GM12878 (cell line): Measurements from ENCODE around the gene BNIPL. TPM values are rescaled to one million over a fixed set of nuclear protein-coding genes. Genes with fewer than 3 reads are reported as not detected.
A peak's percentile ranks its signal among the peaks of the same experiment; 100 is the strongest.

Experiments used
- BACH1 ChIP-seq: fragments of 450-650 bp; IDR thresholded peaks from 2 replicates; pipeline ENCODE4 v1.6.1; 2017; ENCODE audit warnings: mild to moderate bottlenecking, borderline replicate concordance
- CHD4 ChIP-seq: fragments of 200-600 bp; sonication (generic); IDR thresholded peaks from 2 replicates; pipeline ENCODE4 v1.6.1; 2016; ENCODE audit warnings: mild to moderate bottlenecking
- HDAC2 ChIP-seq: fragments of 200-600 bp; sonication (generic); IDR thresholded peaks from 2 replicates; pipeline ENCODE4 v1.6.1; 2017
- IRF4 ChIP-seq: IDR thresholded peaks from 2 replicates; pipeline ENCODE4 v1.6.1; 2011; ENCODE audit warnings: low read depth, low read length
- POU2F2 ChIP-seq: IDR thresholded peaks from 3 replicates; pipeline ENCODE4 v1.6.1; 2011; ENCODE audit warnings: low read depth, mild to moderate bottlenecking, low read length, borderline replicate concordance
- RELA ChIP-seq: fragments of 450-650 bp; IDR thresholded peaks from 2 replicates; pipeline ENCODE4 v1.8.0; 2014; ENCODE audit warnings: borderline replicate concordance; ENCODE audit not compliant: partially characterized antibody
- SMAD1 ChIP-seq: fragments of 450-650 bp; IDR thresholded peaks from 2 replicates; pipeline ENCODE4 v1.6.1; 2018; ENCODE audit warnings: mild to moderate bottlenecking, low read depth; ENCODE audit not compliant: partially characterized antibody
- polyA plus RNA-seq, 11 experiments: library from polyadenylated mRNA; depleted of rRNA in 4 of 11; unstranded in 6 of 11; stranded (reverse) in 5 of 11; fragments of >200 nt; fragmentation: Nextera tagmentation in 4 of 11; fragmentation: Illumina TruSeq in 1 of 11; extraction: Ambion mirVana in 4 of 11; extraction: Trizol in 1 of 11; gene quantifications; 1 replicate in 1 of 11; 2 replicates in 10 of 11; pipeline versions ENCODE4 v1.2.1 to v1.2.3, GENCODE V29; 2011 to 2016; ENCODE audit warnings: inconsistent platforms in 2 of 11, missing spikeins in 2 of 11, low read depth in 1 of 11
- total RNA-seq, 4 experiments: library from RNA; depleted of rRNA in 3 of 4; stranded (reverse); fragments of >200 nt in 3 of 4; fragmentation: Illumina TruSeq in 1 of 4; extraction: Trizol in 1 of 4; gene quantifications; 2 replicates each; pipeline versions ENCODE4 v1.2.1 to v1.2.3, GENCODE V29; 2013 to 2021
- TF ChIP-seq, protein P1 (sequence below): IDR thresholded peaks from 2 replicates; pipeline ENCODE4 v1.6.1; 2011; ENCODE audit warnings: mild to moderate bottlenecking, low read depth, low read length, moderate library complexity; ENCODE audit not compliant: insufficient replicate concordance
- TF ChIP-seq, protein P2 (sequence below): fragments of 450-650 bp; IDR thresholded peaks from 2 replicates; pipeline ENCODE4 v1.6.1; 2018; ENCODE audit warnings: mild to moderate bottlenecking, low read depth, moderate library complexity; ENCODE audit not compliant: partially characterized antibody
- TF ChIP-seq, protein P3 (sequence below): fragments of 450-650 bp; IDR thresholded peaks from 2 replicates; pipeline ENCODE4 v1.6.1; 2018; ENCODE audit warnings: borderline replicate concordance, mild to moderate bottlenecking; ENCODE audit not compliant: partially characterized antibody
- TF ChIP-seq, protein P4 (sequence below): IDR thresholded peaks from 2 replicates; pipeline ENCODE4 v1.6.1; 2012; ENCODE audit warnings: mild to moderate bottlenecking, low read depth, low read length
- TF ChIP-seq, protein P5 (sequence below), 3 experiments: IDR thresholded peaks in 2 of 3; conservative IDR thresholded peaks in 1 of 3; 2 replicates each; pipeline ENCODE4 v1.5.1; 2011; ENCODE audit warnings: low read depth in 3 of 3, low read length in 3 of 3, mild to moderate bottlenecking in 3 of 3, control low read depth in 2 of 3, moderate library complexity in 2 of 3, inconsistent platforms in 1 of 3, mixed read lengths in 1 of 3; ENCODE audit not compliant: control insufficient read depth in 2 of 3, insufficient read depth in 1 of 3; ENCODE audit errors: extremely low read depth in 1 of 3
- TF ChIP-seq, protein P6 (sequence below): IDR thresholded peaks from 2 replicates; pipeline ENCODE4 v1.6.1; 2011; ENCODE audit warnings: borderline replicate concordance, low read depth, mild to moderate bottlenecking, moderate library complexity, low read length; ENCODE audit not compliant: insufficient read depth, poor library complexity, severe bottlenecking

The BNIPL gene
- total and polyA plus RNA-seq, 10 of the 15 experiments (the other 5 are each of a cell fraction or from before 2014, with no cell fraction given): 0.05 to 1.1 (median 0.17) TPM

DNA sequence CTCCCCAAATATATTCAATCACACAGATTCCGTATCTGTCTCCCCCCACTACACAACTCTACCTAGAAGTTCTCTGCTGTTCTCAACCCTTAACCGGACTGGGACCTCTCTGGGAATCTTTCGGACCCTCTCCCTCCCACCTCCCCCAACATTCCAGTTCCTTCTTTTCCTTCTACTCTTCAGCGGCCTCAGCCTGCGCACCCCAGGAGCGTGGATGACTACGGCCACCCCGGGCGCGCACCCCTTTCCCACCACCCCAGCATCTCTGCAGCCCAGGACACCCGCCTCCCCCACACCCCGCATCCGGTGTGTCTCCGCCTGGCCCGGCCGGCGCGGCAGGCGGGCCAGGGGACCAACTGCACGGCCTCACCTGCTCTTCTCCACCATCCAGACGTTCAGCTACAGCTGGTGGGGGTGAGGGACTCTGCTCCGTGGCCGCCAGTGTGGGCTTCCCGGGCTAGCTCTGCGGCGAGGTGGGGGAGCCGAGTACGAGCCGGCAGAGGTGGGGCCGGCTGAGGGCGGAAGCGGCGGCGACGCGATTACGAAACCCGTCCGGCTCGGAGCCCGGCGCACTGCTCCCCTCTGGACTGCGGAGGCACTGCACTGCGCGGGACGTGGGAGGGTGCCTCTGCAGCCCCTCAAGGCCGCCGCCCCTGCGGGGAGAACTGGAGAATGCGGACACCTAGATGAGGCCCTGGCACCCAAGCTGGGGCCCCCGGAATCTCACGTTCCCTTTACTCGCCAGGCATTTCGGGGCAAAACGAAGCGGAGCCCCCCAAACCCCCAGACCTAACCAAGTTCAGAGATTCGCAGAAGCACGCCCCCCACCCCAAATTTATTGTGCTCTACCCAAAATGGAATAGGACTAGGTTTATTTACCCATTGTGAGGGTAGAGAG is 23.0 kb downstream of the BNIPL start, which contains the start of gene CDC42SE1 (continued):
- TF ChIP-seq BACH1: peak; percentile 78; the same call in 1 of the 2 replicates
- TF ChIP-seq, protein P1, sequence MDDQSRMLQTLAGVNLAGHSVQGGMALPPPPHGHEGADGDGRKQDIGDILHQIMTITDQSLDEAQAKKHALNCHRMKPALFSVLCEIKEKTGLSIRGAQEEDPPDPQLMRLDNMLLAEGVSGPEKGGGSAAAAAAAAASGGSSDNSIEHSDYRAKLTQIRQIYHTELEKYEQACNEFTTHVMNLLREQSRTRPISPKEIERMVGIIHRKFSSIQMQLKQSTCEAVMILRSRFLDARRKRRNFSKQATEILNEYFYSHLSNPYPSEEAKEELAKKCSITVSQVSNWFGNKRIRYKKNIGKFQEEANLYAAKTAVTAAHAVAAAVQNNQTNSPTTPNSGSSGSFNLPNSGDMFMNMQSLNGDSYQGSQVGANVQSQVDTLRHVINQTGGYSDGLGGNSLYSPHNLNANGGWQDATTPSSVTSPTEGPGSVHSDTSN: no peak
- peak; percentile 66; the same call in 1 of the 3 replicates for TF ChIP-seq POU2F2
- TF ChIP-seq IRF4: 0 out of 2 replicates have a peak, but pooled peaks have one; percentile 57
- TF ChIP-seq, protein P2, sequence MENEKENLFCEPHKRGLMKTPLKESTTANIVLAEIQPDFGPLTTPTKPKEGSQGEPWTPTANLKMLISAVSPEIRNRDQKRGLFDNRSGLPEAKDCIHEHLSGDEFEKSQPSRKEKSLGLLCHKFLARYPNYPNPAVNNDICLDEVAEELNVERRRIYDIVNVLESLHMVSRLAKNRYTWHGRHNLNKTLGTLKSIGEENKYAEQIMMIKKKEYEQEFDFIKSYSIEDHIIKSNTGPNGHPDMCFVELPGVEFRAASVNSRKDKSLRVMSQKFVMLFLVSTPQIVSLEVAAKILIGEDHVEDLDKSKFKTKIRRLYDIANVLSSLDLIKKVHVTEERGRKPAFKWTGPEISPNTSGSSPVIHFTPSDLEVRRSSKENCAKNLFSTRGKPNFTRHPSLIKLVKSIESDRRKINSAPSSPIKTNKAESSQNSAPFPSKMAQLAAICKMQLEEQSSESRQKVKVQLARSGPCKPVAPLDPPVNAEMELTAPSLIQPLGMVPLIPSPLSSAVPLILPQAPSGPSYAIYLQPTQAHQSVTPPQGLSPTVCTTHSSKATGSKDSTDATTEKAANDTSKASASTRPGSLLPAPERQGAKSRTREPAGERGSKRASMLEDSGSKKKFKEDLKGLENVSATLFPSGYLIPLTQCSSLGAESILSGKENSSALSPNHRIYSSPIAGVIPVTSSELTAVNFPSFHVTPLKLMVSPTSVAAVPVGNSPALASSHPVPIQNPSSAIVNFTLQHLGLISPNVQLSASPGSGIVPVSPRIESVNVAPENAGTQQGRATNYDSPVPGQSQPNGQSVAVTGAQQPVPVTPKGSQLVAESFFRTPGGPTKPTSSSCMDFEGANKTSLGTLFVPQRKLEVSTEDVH: no peak
- TF ChIP-seq, protein P3, sequence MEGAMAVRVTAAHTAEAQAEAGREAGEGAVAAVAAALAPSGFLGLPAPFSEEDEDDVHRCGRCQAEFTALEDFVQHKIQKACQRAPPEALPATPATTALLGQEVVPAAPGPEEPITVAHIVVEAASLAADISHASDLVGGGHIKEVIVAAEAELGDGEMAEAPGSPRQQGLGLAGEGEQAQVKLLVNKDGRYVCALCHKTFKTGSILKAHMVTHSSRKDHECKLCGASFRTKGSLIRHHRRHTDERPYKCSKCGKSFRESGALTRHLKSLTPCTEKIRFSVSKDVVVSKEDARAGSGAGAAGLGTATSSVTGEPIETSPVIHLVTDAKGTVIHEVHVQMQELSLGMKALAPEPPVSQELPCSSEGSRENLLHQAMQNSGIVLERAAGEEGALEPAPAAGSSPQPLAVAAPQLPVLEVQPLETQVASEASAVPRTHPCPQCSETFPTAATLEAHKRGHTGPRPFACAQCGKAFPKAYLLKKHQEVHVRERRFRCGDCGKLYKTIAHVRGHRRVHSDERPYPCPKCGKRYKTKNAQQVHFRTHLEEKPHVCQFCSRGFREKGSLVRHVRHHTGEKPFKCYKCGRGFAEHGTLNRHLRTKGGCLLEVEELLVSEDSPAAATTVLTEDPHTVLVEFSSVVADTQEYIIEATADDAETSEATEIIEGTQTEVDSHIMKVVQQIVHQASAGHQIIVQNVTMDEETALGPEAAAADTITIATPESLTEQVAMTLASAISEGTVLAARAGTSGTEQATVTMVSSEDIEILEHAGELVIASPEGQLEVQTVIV: no peak
- no peak for TF ChIP-seq HDAC2
- TF ChIP-seq, protein P4, sequence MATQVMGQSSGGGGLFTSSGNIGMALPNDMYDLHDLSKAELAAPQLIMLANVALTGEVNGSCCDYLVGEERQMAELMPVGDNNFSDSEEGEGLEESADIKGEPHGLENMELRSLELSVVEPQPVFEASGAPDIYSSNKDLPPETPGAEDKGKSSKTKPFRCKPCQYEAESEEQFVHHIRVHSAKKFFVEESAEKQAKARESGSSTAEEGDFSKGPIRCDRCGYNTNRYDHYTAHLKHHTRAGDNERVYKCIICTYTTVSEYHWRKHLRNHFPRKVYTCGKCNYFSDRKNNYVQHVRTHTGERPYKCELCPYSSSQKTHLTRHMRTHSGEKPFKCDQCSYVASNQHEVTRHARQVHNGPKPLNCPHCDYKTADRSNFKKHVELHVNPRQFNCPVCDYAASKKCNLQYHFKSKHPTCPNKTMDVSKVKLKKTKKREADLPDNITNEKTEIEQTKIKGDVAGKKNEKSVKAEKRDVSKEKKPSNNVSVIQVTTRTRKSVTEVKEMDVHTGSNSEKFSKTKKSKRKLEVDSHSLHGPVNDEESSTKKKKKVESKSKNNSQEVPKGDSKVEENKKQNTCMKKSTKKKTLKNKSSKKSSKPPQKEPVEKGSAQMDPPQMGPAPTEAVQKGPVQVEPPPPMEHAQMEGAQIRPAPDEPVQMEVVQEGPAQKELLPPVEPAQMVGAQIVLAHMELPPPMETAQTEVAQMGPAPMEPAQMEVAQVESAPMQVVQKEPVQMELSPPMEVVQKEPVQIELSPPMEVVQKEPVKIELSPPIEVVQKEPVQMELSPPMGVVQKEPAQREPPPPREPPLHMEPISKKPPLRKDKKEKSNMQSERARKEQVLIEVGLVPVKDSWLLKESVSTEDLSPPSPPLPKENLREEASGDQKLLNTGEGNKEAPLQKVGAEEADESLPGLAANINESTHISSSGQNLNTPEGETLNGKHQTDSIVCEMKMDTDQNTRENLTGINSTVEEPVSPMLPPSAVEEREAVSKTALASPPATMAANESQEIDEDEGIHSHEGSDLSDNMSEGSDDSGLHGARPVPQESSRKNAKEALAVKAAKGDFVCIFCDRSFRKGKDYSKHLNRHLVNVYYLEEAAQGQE: no peak
- peak; percentile 54 for TF ChIP-seq RELA
- no peak for TF ChIP-seq SMAD1
- TF ChIP-seq, protein P5, sequence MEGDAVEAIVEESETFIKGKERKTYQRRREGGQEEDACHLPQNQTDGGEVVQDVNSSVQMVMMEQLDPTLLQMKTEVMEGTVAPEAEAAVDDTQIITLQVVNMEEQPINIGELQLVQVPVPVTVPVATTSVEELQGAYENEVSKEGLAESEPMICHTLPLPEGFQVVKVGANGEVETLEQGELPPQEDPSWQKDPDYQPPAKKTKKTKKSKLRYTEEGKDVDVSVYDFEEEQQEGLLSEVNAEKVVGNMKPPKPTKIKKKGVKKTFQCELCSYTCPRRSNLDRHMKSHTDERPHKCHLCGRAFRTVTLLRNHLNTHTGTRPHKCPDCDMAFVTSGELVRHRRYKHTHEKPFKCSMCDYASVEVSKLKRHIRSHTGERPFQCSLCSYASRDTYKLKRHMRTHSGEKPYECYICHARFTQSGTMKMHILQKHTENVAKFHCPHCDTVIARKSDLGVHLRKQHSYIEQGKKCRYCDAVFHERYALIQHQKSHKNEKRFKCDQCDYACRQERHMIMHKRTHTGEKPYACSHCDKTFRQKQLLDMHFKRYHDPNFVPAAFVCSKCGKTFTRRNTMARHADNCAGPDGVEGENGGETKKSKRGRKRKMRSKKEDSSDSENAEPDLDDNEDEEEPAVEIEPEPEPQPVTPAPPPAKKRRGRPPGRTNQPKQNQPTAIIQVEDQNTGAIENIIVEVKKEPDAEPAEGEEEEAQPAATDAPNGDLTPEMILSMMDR (IDR thresholded peaks at IDR 0.05 in 2 of 3, conservative IDR thresholded peaks at IDR 0.05 in 1 of 3; ENCODE audit: control insufficient read depth in 2 of 3, extremely low read depth in 1 of 3, insufficient read depth in 1 of 3, low read depth in 3 of 3, low read length in 3 of 3): peak; percentile 75 to 90 (median 84)
- TF ChIP-seq, protein P6, sequence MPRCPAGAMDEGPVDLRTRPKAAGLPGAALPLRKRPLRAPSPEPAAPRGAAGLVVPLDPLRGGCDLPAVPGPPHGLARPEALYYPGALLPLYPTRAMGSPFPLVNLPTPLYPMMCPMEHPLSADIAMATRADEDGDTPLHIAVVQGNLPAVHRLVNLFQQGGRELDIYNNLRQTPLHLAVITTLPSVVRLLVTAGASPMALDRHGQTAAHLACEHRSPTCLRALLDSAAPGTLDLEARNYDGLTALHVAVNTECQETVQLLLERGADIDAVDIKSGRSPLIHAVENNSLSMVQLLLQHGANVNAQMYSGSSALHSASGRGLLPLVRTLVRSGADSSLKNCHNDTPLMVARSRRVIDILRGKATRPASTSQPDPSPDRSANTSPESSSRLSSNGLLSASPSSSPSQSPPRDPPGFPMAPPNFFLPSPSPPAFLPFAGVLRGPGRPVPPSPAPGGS: peak; percentile 17
- TF ChIP-seq CHD4: no peak
